ENCODE results near the gene FARP1.

The FARP1 gene

GRCh38 chr13:98187965-98188261 is 45.0 kb downstream of the FARP1 start:
- H3K4me3 ChIP-seq (ENCODE audit: low read depth, low read length): no peak overlapping the region
- DNase-seq (ENCODE audit: low read depth): no peak
- in situ Hi-C loops (cut with HindIII; ENCODE audit: low sequenced_read_pairs): no loop called here
- TF ChIP-seq, protein P1, sequence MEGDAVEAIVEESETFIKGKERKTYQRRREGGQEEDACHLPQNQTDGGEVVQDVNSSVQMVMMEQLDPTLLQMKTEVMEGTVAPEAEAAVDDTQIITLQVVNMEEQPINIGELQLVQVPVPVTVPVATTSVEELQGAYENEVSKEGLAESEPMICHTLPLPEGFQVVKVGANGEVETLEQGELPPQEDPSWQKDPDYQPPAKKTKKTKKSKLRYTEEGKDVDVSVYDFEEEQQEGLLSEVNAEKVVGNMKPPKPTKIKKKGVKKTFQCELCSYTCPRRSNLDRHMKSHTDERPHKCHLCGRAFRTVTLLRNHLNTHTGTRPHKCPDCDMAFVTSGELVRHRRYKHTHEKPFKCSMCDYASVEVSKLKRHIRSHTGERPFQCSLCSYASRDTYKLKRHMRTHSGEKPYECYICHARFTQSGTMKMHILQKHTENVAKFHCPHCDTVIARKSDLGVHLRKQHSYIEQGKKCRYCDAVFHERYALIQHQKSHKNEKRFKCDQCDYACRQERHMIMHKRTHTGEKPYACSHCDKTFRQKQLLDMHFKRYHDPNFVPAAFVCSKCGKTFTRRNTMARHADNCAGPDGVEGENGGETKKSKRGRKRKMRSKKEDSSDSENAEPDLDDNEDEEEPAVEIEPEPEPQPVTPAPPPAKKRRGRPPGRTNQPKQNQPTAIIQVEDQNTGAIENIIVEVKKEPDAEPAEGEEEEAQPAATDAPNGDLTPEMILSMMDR (IDR thresholded peaks at IDR 0.05; ENCODE audit: low read depth, low read length, missing control alignments): no peak

DNA sequence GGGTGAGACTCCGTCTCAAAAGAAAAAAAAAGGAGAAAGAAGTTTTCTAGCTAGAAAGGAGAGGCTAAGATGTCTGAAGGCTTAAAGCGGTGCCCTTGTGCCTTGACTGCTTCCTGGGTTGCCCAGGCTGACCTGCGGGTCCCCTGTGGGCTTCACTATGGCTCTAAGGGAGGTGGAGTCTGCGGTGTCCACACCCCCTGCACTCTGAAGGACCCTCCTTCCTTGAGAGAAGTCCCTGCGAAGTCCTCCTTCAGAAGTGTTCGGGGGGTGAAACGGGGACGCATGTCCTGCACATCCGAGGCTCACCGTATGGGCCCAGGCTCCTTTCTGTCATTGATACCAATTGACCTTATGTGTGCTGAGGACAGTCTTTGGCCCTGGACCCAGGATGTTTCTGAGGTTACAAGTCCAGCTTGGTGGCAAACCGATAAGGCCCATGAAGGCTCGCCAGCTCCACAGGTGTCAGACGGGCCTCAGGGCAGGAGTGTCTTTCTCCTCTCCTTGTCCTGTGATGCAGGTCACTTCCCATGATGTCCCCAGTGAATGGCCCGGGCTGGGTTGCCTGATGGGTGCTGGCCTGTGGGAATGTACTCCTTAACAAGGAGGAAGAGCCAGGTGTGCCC is 45.8 kb downstream of the FARP1 start:
- TF ChIP-seq, protein P1 (IDR thresholded peaks at IDR 0.05; ENCODE audit: low read depth, low read length, missing control alignments): no peak
- no peak for DNase-seq (ENCODE audit: low read depth)
- no peak overlapping the region for H3K4me3 ChIP-seq (ENCODE audit: low read depth, low read length)
- in situ Hi-C loops (cut with HindIII; ENCODE audit: low sequenced_read_pairs): no loop called here

DNA sequence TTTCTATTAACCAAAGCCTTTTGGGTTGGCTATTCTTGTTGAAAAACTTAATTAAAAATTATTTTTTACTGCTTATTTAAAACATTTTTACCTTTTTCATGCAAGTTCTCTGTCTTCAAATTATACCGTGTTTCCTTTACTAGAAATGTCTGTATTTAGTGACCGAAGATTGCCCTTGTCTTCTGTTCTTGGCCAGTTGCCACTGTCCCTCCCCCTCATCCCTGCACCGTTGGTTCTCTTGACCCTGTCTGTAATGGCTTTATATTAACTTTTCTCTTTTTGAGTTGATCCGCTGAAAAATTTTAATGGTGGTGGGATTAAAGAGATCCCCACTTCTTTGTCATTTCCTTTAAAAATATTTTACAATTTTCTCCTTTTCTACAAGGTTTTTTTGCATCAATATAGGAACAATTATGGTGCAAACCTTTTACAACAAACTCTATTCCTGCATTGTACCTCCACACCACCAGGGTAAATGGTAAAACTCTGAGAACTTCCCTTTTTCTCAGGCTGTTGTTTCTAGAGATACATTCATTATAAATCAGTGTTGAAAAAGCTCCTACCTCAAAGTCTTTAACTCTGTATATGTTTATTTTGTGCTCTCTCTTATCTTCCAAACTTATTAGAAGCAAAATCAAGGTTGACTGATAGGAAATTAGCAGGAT is 47.1 kb downstream of the FARP1 start:
- DNase-seq (ENCODE audit: low read depth): no peak
- TF ChIP-seq, protein P1 (IDR thresholded peaks at IDR 0.05; ENCODE audit: low read depth, low read length, missing control alignments): no peak
- no peak overlapping the region for H3K4me3 ChIP-seq (ENCODE audit: low read depth, low read length)
- in situ Hi-C loops (cut with HindIII; ENCODE audit: low sequenced_read_pairs): no loop called here

- no peak overlapping the region for H3K4me3 ChIP-seq (ENCODE audit: low read depth, low read length)
- in situ Hi-C loops (cut with HindIII; ENCODE audit: low sequenced_read_pairs): no loop called here
- TF ChIP-seq, protein P1 (IDR thresholded peaks at IDR 0.05; ENCODE audit: low read depth, low read length, missing control alignments): no peak
- DNase-seq (ENCODE audit: low read depth): no peak
Measured at GRCh38 chr13:98190889-98191444, 48.1 kb downstream of the FARP1 start.

DNA sequence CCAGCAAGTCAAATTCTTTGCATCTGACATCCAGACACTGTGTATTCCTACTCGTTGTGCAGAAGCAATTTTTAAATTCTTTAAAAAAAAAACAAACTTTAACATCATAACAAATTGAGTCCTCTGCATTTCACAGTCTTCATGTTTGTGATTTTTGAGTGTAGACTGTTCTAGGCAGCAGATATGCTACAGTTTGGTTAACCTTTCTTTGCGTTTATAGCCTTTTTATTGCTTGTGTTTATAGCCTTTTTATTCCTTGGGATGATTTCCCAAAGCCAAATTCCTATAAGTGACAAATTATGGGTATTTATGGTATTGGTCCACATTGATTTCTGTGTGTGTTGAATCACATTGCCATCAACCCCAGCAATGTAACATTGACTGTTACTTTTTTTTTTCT is 49.1 kb downstream of the FARP1 start:
- TF ChIP-seq, protein P1 (IDR thresholded peaks at IDR 0.05; ENCODE audit: low read depth, low read length, missing control alignments): no peak
- in situ Hi-C loops (cut with HindIII; ENCODE audit: low sequenced_read_pairs): no loop called here
- H3K4me3 ChIP-seq (ENCODE audit: low read depth, low read length): no peak overlapping the region
- no peak for DNase-seq (ENCODE audit: low read depth)

GRCh38 chr13:98195054-98195791 is 52.3 kb downstream of the FARP1 start:
- DNase-seq (ENCODE audit: low read depth): no peak
- in situ Hi-C loops (cut with HindIII; ENCODE audit: low sequenced_read_pairs): no loop called here
- H3K4me3 ChIP-seq (ENCODE audit: low read depth, low read length): no peak overlapping the region
- TF ChIP-seq, protein P1 (IDR thresholded peaks at IDR 0.05; ENCODE audit: low read depth, low read length, missing control alignments): no peak
